ENCODE results near the gene SOX6. TPM values are rescaled to one million over a fixed set of nuclear protein-coding genes. Genes with fewer than 3 reads are reported as not detected.

SOX6 gene
- polyA plus RNA-seq, 3 donors: not detected

DNA sequence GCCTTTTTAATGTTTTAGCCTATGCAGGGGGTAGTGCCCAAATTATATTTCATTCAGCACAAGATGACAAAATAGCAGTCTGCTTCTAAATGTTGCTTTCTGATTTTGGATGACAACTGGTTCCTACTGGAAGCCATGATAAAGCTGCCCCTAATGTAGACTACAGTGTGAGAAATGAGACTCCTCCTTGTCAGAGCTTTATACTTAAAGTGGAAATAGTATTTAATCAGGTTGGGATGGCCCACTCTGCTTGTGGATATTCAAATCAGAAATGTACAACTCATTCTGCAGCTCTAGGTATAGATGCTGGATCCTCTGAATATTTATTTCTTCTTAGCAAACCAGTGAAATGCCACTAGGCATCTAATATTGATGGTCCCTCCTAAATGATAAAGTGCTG is 171.3 kb downstream of the SOX6 start:
- no peaks in the 10 kb centered on the region for H3K9me3 ChIP-seq (replicated peaks in 1 of 2; ENCODE audit: control insufficient read depth in 1 of 2, insufficient read depth in 1 of 2, low read length in 2 of 2)
- H3K4me3 ChIP-seq (replicated peaks in 1 of 3; ENCODE audit: low read depth in 2 of 3, low read length in 3 of 3): no peak overlapping the region
- intact Hi-C loops (cut with micrococcal nuclease): no loop called here
- no peak overlapping the region for H2AFZ ChIP-seq (ENCODE audit: insufficient read depth, low read depth, low read length, poor library complexity, severe bottlenecking)
- H3K4me1 ChIP-seq (ENCODE audit: control insufficient read depth in 1 of 2, insufficient read depth in 2 of 2, low read length in 2 of 2): no peaks in the 10 kb centered on the region
- DNase-seq: no peak
- H3K27me3 ChIP-seq (ENCODE audit: control insufficient read depth in 2 of 2, insufficient read depth in 2 of 2, low read length in 2 of 2): no peaks in the 10 kb centered on the region
- H3K4me3 Mint-ChIP-seq: no peak overlapping the region
- H3K36me3 Mint-ChIP-seq: no peaks in the 10 kb centered on the region
- no peaks in the 10 kb centered on the region for H3K9me3 Mint-ChIP-seq
- H3K27me3 Mint-ChIP-seq (ENCODE audit: low read depth in 3 of 3): peaks cover 0 to 4% (median 0%) of the 10 kb centered on the region in 3 donors
- H3K9ac ChIP-seq (ENCODE audit: insufficient read depth, low read length, poor library complexity, severe bottlenecking): no peak overlapping the region
- no peaks in the 10 kb centered on the region for H3K4me1 Mint-ChIP-seq
- no peak overlapping the region for H3K27ac ChIP-seq (ENCODE audit: low read depth in 1 of 2, low read length in 2 of 2)
- no peaks in the 10 kb centered on the region for H3K79me2 ChIP-seq (ENCODE audit: insufficient read depth, low read length)
- no peaks in the 10 kb centered on the region for H4K20me1 ChIP-seq (ENCODE audit: insufficient read depth, low read length)
- H3K27ac Mint-ChIP-seq: no peak overlapping the region
- no peaks in the 10 kb centered on the region for H3K36me3 ChIP-seq (replicated peaks in 1 of 2; ENCODE audit: control insufficient read depth in 1 of 2, insufficient read depth in 2 of 2, low read length in 2 of 2)
- H3K4me2 ChIP-seq (replicated peaks; ENCODE audit: extremely low read depth, low read length, poor library complexity, severe bottlenecking): no peak overlapping the region
- TF ChIP-seq, protein P1, sequence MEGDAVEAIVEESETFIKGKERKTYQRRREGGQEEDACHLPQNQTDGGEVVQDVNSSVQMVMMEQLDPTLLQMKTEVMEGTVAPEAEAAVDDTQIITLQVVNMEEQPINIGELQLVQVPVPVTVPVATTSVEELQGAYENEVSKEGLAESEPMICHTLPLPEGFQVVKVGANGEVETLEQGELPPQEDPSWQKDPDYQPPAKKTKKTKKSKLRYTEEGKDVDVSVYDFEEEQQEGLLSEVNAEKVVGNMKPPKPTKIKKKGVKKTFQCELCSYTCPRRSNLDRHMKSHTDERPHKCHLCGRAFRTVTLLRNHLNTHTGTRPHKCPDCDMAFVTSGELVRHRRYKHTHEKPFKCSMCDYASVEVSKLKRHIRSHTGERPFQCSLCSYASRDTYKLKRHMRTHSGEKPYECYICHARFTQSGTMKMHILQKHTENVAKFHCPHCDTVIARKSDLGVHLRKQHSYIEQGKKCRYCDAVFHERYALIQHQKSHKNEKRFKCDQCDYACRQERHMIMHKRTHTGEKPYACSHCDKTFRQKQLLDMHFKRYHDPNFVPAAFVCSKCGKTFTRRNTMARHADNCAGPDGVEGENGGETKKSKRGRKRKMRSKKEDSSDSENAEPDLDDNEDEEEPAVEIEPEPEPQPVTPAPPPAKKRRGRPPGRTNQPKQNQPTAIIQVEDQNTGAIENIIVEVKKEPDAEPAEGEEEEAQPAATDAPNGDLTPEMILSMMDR (IDR thresholded peaks at IDR 0.05): no peak

DNA sequence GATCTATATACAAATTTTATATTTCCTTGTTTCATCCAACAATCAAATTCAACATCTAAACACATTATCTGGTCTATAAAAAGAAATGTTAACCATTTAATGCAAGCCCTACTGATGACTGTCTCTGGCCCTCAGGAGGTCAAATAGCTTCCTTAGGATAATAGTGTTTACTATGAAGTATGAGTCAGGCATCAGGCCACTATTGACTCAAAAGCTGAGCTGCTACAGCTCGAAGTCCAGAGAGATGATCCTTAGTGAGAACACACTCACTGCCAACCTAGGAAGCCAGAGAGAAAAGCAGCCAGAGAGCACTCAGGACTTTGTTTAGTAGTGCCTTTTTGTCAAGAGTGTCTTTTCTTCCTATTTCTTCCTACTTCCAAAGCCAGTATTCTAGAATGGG is 171.8 kb downstream of the SOX6 start:
- H3K9me3 Mint-ChIP-seq: no peaks in the 10 kb centered on the region
- no peaks in the 10 kb centered on the region for H3K36me3 ChIP-seq (replicated peaks in 1 of 2; ENCODE audit: control insufficient read depth in 1 of 2, insufficient read depth in 2 of 2, low read length in 2 of 2)
- no peaks in the 10 kb centered on the region for H3K79me2 ChIP-seq (ENCODE audit: insufficient read depth, low read length)
- no peak overlapping the region for H3K4me3 ChIP-seq (replicated peaks in 1 of 3; ENCODE audit: low read depth in 2 of 3, low read length in 3 of 3)
- DNase-seq: no peak
- H3K27me3 Mint-ChIP-seq (ENCODE audit: low read depth in 3 of 3): peaks cover 0 to 4% (median 0%) of the 10 kb centered on the region in 3 donors
- H3K36me3 Mint-ChIP-seq: no peaks in the 10 kb centered on the region
- H3K27me3 ChIP-seq (ENCODE audit: control insufficient read depth in 2 of 2, insufficient read depth in 2 of 2, low read length in 2 of 2): no peaks in the 10 kb centered on the region
- H3K9ac ChIP-seq (ENCODE audit: insufficient read depth, low read length, poor library complexity, severe bottlenecking): no peak overlapping the region
- intact Hi-C loops (cut with micrococcal nuclease): no loop called here
- H3K4me1 ChIP-seq (ENCODE audit: control insufficient read depth in 1 of 2, insufficient read depth in 2 of 2, low read length in 2 of 2): no peaks in the 10 kb centered on the region
- no peak overlapping the region for H3K4me2 ChIP-seq (replicated peaks; ENCODE audit: extremely low read depth, low read length, poor library complexity, severe bottlenecking)
- H3K4me3 Mint-ChIP-seq: no peak overlapping the region
- no peaks in the 10 kb centered on the region for H4K20me1 ChIP-seq (ENCODE audit: insufficient read depth, low read length)
- H3K27ac Mint-ChIP-seq: no peak overlapping the region
- TF ChIP-seq, protein P1 (IDR thresholded peaks at IDR 0.05): no peak
- H3K9me3 ChIP-seq (replicated peaks in 1 of 2; ENCODE audit: control insufficient read depth in 1 of 2, insufficient read depth in 1 of 2, low read length in 2 of 2): no peaks in the 10 kb centered on the region
- H2AFZ ChIP-seq (ENCODE audit: insufficient read depth, low read depth, low read length, poor library complexity, severe bottlenecking): no peak overlapping the region
- WGBS (ENCODE audit: insufficient coverage): no CpG with 5 or more reads among the region's 1 CpG
- no peaks in the 10 kb centered on the region for H3K4me1 Mint-ChIP-seq
- no peak overlapping the region for H3K27ac ChIP-seq (ENCODE audit: low read depth in 1 of 2, low read length in 2 of 2)
